Measurements from ENCODE around the gene TGM1. TPM values are rescaled to one million over a fixed set of nuclear protein-coding genes. Genes with fewer than 3 reads are reported as not detected.

The TGM1 gene
- total RNA-seq, 1 experiment from 2014 or later = 2.9 TPM

- Histone ChIP-seq H3K4me2 (ENCODE audit: insufficient read depth, insufficient read length, low read length) (no peak within 1 kb of the TSS), H3K27ac (ENCODE audit: insufficient read length, low read depth, low read length) (no peak within 1 kb of the TSS), H4K8ac (replicated peaks; ENCODE audit: insufficient read length, low read depth, low read length) (no peak within 1 kb of the TSS), H3K23me2 (ENCODE audit: insufficient read length, low read depth, low read length, poor library complexity, severe bottlenecking) (no peaks in the 10 kb centered on the region), H3K27me3 (ENCODE audit: insufficient read depth, low read length) (no peaks in the 10 kb centered on the region), H3K9ac (ENCODE audit: extremely low read depth, insufficient read length, low read length) (no peak within 1 kb of the TSS), H3K4me1 (ENCODE audit: insufficient read depth, low read length) (no peaks in the 10 kb centered on the region), H3K79me1 (ENCODE audit: insufficient read depth, low read depth, low read length, poor library complexity, severe bottlenecking) (no peaks in the 10 kb centered on the region), H2AK5ac (ENCODE audit: insufficient read length, low read length) (no peak within 1 kb of the TSS), H3K4ac (ENCODE audit: low read depth, low read length) (no peak within 1 kb of the TSS), H4K91ac (ENCODE audit: insufficient read length, low read depth, low read length) (no peak within 1 kb of the TSS), H2BK15ac (ENCODE audit: low read depth, low read length) (no peak within 1 kb of the TSS), H2BK12ac (ENCODE audit: insufficient read length, low read depth, low read length) (no peak within 1 kb of the TSS), H3K23ac (ENCODE audit: insufficient read length, low read depth, low read length) (no peak within 1 kb of the TSS), H3K56ac (ENCODE audit: insufficient read length, low read depth, low read length) (no peak within 1 kb of the TSS), H4K20me1 (ENCODE audit: control insufficient read depth, insufficient read depth, insufficient read length) (no peaks in the 10 kb centered on the region), H3K18ac (ENCODE audit: insufficient read length, low read depth, low read length) (no peak within 1 kb of the TSS), H2BK120ac (ENCODE audit: low read depth, low read length, poor library complexity, severe bottlenecking) (no peak within 1 kb of the TSS), H2BK5ac (ENCODE audit: insufficient read length, low read length) (no peak within 1 kb of the TSS), H2BK20ac (ENCODE audit: low read depth, low read length, poor library complexity, severe bottlenecking) (no peak within 1 kb of the TSS), H3T11ph (ENCODE audit: low read length) (no peak within 1 kb of the TSS), H3K9me3 (ENCODE audit: control insufficient read depth, low read depth, low read length) (no peaks in the 10 kb centered on the region), H3K14ac (ENCODE audit: insufficient read depth, low read length) (no peak within 1 kb of the TSS), H2AFZ (ENCODE audit: low read length) (no peak within 1 kb of the TSS), H3K79me2 (ENCODE audit: insufficient read depth, low read length) (no peaks in the 10 kb centered on the region), H4K5ac (ENCODE audit: insufficient read length, low read depth, low read length) (no peak within 1 kb of the TSS)
- Mint-ChIP-seq H3K4me1 (peaks cover 5 to 6% of the 10 kb centered on the region in 2 experiments; a peak in 3 of 4 replicates), H3K27ac (peak within 1 kb of the TSS in 2 of 3 experiments; percentile 12 to 64; a peak in 3 of 7 replicates), H3K4me3 (peak within 1 kb of the TSS in 1 of 2 experiments; percentile 3; a peak in 1 of 5 replicates), H3K36me3 (ENCODE audit: insufficient read depth in 1 of 3, low read depth in 3 of 3) (peaks cover 31 to 67% (median 51%) of the 10 kb centered on the region in 3 experiments), H3K27me3 (ENCODE audit: low read depth) (no peaks in the 10 kb centered on the region), H3K9me3 (no peaks in the 10 kb centered on the region)
- peak; percentile 68 for DNase-seq
- no CpG with 5 or more reads among the region's 6 CpGs for WGBS (ENCODE audit: extremely low coverage, insufficient read length, low lambda C conversion rate)
- TF ChIP-seq CTCF (conservative IDR thresholded peaks at IDR 0.05) = peak; percentile 94
These were observed 44.8 kb upstream of the TGM1 start, which contains the start of gene CIDEB for GRCh38 chr14:24307575-24308341. TSS of gene CIDEB (minus strand) at chr14:24307977. CDS start at chr14:24307858, 119 bp downstream.
